NCI-H2107 treated with DMSO at 0.1 percent for 48 hours (cell line): Measurements from ENCODE around the gene GPR33.
"Not testable (repeated sequence)": the region's sequence is repeated elsewhere in the genome, so short reads cannot be mapped to it uniquely, and the experiment has no call there.

Source experiments
- DNase-seq: peaks from one replicate; lab custom pipeline; 2025; ENCODE audit not compliant: unreplicated experiment; lab: John Stamatoyannopoulos, UW

The GPR33 gene

DNA sequence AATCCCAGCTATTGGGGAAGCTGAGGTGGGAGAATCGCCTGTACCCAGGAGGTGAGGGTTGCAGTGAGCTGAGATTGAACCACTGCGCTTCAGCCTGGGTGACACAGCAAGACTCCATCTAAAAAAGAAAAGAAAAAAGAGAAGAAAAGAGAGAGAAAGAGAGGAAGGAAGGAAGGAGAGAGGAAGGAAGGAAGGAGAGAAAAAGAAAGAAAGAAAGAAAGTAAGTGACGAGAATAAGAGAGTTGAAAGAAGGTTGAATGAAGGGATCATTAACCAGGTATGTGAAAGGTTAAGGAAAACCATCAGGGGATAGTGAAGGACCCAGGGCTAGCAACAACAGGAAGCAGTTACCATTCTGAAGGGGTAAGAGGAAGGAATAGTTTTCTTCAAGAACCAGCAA lies 26.3 kb downstream of the GPR33 start:
- DNase-seq: no peak

- DNase-seq: peak; percentile 47
These were observed 29.9 kb downstream of the GPR33 start for GRCh38 chr14:31457665-31458659.

DNA sequence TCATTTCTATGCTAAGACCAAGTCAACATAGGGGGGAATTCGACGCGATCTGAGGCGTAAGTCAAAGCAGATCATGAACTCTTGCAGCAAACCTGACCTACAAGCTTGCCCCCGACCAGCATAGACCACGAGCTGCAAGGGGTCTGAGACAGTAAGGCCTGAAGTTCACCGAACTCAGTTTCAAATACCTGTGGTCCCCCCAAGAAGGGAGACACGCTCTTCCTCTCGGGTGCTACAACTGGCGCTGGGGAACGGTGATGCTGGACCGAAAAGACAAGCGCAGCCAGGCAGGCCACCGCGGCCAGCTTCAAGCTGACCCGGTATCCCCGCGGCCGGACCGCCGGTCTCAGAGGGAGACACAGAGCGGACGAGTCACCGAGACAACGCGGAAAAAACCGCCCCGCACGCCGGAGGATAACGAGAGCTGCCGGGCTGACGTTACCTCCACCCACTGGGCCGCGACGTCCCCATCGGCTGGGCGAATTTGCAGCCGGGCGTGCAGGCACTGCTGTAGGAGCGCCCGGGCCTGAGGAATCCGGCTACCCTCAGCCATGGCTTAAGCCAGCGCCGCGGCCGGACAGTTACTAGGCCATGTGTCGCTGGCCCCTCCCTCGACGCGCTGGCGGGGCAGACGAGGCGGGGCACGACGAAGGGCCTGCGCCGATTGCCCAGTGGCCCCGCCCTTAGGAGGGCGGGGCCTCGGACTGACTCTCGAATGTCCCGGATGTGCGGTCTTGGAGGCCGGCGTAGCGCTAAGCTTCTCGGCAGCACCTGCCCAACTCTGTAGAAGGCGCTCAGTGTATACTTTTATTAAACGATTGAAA lies 30.8 kb downstream of the GPR33 start, which contains the start of gene DTD2:
DTD2 (minus strand) TSS at position 666 of the 824 bp plus-strand sequence; CDS start at position 553, 113 bp downstream.
- DNase-seq: peak; percentile 92

DNA sequence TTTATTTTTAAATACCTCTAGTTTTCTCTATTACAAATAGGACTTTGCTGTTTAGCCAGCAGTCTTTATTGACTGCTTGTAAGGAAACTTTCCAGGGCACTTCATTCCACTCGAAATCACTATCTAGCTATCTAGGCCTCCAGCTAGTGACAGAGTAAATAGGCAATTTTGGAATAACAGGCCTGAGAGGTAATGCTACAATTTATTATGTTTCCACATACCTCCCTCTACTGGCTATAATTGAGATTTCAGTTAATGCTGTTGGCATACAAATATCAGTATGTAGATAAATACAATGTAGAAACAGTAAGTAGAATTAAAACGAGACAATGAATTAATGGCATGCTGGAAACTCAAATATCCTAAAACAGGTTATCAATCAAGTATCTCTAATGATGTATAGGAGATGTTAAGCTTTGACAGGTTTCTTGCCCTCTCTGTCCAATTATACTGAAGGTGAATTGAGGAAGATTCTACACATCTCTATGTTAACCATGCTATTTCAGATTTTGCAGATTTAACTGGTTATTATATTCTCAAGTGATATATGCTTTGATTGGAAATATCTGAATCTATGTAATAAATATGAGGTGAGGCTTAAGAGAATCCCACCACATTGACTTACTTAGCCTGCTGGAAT lies 37.7 kb downstream of the GPR33 start:
- DNase-seq: peak; percentile 51

DNA sequence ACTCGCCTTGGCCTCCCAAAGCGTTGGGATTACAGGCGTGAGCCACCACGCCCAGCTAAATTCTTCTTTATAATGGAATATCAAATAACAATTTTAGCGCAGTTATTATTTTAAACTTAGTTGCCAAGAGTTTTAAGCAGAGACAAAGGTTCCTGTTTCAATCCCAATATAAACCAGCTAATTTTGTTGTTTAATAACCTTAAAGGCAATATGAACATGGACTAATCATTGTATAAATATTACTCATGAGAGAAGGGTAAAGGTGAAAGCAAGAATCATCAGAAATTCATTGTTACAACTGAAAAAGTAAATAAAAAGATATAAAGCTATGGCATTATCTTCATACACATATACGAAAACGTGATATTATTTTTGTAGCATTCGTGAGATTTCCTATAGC lies 38.7 kb downstream of the GPR33 start:
- DNase-seq: no peak

- no peak for DNase-seq
These were observed 42.1 kb downstream of the GPR33 start for GRCh38 chr14:31445703-31446102.

DNA sequence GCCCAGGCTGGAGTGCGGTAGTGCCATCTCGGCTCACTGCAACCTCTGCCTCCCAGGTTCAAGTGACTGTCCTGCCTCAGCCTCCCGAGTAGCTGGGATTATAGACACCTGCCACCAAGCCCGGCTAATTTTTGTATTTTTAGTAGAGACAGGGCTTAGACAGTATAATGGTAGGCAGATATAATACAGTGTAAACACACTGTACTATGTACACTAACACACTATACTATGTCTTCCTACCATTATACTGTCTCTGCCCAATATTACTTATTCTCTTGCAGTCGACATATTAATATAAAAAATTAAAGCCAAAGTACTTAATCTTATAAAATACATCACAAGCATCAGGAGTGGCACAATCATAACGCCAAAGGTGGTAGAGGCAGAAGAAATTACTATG lies 45.6 kb downstream of the GPR33 start:
- no peak for DNase-seq

DNA sequence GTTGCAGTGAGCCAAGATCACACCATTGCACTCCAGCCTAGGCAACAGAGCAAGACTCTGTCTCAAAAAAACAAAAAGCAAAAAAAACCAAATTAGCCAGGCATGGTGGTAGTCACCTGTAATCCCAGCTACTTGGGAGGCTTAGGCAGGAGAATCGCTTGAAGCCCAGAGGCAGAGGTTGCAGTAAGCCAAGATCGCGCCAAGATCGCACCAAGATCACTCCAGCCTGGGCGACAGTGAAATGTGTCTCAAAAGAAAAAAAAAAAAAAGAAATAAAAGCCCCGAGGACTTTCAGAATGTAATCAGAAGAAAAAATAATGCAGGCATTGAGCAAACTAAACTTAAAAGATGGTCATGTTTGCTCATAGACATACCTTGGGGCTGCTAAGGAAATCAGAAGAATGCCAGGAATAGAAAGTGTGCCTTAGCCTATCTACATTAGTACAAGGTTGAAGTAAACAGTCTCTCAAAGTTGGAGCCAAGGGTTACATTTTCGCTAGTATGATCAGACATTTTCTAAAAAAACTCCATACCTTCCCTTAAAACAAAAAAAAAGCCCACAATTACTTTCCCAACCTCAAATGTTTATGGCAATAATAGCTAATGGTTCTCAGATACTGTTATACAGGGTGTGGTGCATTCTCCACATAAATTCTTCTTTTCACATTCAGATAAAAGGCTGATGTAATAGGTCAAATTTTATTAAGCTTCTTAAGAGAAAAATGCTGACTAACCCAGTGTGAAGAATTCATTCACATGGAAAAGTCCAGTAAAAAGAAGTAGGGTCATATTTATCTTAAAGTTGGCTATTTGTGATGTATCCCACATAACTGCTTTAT lies 46.3 kb downstream of the GPR33 start:
- DNase-seq: no peak

DNA sequence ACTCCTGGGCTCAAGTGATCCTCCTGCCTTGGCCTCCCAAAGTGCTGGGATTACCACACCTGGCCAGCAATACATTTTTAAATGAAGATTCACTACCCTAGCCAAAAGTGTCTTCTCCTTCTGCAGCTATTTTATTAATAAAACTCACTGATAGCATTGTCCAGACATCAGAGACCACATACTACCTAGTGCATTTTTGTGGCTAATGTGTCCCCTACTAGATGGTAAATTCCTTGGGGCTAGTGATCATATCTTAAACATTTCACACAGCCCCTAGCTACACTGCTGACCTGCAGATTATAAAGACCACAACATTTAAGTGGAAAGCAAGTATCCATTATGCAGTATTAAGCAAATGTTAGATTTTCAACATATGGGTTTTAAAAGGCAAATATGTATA lies 47.6 kb downstream of the GPR33 start:
- no peak for DNase-seq

DNA sequence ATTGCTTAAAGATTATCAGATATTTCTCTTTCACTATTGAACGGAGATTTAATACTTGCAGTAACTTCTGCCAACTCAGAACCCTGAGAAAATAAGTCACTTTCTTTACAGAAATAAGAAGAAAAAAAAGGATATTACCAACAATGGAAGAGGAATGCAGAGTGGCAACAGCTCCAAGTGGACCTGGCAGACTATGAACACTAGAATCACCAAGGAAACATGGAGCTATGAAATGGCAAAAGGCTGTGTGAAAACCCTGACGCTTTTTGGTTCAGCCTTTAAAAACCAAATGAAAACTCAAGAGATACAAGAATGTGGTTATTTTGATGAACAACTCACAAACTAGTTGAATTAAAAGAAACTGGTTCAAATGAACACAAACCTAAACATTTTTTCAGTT lies 48.3 kb downstream of the GPR33 start:
- no peak for DNase-seq

DNA sequence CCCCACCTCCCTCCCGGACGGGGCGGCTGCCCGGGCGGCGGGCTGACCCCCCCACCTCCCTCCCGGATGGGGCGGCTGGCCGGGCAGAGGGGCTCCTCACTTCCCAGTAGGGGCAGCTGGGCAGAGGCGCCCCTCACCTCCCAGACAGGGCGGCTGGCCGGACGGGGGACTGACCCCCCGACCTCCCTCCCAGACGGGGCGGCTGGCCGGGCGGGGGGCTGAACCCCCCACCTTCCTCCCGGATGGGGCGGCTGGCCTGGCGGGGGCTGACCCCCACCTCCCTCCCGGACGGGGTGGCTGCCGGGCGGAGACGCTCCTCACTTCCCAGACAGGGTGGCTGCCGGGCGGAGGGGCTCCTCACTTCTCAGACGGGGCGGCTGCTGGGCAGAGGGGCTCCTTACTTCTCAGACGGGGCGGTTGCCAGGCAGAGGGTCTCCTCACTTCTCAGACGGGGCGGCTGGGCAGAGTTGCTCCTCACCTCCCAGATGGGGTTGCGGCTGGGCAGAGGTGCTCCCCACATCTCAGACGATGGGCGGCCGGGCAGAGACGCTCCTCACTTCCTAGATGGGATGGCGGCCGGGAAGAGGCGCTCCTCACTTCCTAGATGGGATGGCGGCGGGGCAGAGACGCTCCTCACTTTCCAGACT lies 50.7 kb downstream of the GPR33 start:
- DNase-seq: not testable (repeated sequence)

DNA sequence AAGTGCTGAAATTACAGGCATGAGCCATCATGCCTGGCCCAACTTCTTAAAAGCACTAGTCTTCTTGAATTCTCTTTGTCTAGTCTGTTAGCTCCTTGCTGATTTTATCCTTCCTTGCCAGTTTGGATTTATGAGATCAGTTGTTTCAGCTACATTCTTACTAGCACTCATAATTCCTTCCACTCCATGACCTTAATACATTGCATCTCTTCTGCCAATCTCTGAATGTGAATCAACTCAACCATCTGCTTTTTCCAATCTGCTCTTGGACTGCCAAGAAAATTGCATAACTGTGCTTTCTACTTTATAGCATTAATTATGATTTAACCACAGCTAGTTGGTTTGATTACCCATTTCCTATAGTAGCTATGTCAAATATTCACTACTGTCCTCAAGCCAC lies 52.6 kb downstream of the GPR33 start:
- no peak for DNase-seq
